ENCODE measurements around the gene DCDC2C.

The DCDC2C gene

DNA sequence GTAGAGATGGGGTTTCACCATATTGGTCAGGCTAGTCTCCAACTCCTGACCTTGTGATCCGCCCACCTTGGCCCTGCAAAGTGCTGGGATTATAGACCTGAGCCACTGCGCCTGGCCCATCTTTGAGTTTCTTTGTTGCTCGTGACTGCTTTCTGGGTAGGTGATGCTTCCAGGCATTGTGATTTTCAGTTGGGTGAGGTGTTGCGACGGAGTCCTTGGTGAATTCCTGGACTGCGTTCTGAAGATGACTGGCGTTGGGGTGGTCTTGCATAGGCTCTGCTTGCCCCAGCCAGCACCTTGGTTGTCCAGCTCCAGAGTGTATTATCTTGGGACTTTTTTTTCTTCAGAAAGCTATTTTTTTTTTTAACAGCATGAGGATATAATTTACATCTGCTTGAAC is 103.4 kb downstream of the DCDC2C start:
- TF ChIP-seq GATA2 (IDR thresholded peaks at IDR 0.05; ENCODE audit: low read depth, low read length) (no peak), GATA3 (IDR thresholded peaks at IDR 0.05; ENCODE audit: low read depth, low read length) (no peak)

DNA sequence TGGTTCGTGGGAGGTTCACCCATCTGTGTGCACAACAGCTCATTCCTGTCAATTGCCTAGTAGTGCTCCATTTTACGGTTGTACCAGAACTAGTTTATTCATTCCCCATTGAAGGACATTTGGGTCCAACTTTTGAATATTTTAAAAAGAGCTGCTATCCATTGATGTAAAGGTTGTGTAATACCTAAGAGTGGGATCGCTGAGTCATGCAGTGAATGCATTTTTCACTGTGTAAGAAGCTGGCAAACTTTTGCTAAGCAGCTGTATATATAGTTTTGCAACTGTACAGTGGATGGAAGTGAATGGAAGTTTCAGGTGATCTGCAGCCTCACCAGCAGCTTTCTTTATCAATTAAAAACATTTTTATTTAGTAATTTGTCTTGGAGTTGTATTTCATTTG is 104.5 kb downstream of the DCDC2C start:
- TF ChIP-seq GATA3 (IDR thresholded peaks at IDR 0.05; ENCODE audit: low read depth, low read length): no peak
- no peak for TF ChIP-seq GATA2 (IDR thresholded peaks at IDR 0.05; ENCODE audit: low read depth, low read length)

DNA sequence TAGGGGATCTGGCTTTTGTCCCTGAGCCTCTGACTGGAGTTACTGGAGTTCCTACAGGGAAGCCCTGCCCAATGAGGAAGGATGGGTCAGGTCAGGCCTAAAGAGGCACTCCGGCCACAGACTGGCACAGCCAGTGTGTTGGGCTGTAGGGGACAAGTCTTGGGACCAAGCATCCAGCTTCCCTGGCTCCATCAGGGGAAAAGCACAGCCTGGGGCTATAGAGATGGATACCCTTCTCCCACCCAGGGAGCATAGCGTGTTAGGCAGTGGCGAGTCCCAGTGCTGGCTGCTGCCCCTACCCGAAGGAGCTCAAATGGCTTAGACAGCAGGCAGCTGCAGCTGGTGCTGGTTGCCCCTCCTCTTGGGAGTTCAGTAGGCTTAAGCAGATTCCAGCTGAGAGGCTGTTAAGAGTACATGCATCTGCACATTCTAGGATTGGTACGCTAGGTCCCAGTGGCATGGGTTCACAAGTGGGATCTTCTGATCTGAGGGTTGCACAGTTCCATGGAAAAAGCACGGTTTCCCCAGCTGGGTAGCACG is 111.4 kb downstream of the DCDC2C start:
- TF ChIP-seq GATA3 (IDR thresholded peaks at IDR 0.05; ENCODE audit: low read depth, low read length) (no peak), GATA2 (IDR thresholded peaks at IDR 0.05; ENCODE audit: low read depth, low read length) (no peak)

DNA sequence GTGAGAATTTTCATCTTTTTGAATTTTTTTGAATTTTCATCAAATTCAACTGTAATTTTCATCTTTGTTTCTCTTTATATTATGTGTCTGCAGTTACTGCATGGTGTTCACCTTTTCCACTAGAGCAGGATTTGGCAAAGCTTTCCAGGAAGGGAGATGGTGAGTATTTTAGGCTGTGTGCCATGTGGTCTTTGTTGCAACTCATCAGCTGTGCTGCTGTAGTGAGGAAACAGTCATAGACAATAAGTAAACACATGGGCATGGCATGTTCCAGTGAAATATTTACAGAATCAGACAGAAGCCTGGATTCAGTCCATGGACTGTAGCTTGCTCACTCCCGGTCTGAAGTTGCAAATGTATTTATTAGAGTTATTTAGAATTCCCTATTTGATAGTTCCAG is 120.4 kb downstream of the DCDC2C start:
- TF ChIP-seq GATA2 (IDR thresholded peaks at IDR 0.05; ENCODE audit: low read depth, low read length) (no peak), GATA3 (IDR thresholded peaks at IDR 0.05; ENCODE audit: low read depth, low read length) (no peak)

DNA sequence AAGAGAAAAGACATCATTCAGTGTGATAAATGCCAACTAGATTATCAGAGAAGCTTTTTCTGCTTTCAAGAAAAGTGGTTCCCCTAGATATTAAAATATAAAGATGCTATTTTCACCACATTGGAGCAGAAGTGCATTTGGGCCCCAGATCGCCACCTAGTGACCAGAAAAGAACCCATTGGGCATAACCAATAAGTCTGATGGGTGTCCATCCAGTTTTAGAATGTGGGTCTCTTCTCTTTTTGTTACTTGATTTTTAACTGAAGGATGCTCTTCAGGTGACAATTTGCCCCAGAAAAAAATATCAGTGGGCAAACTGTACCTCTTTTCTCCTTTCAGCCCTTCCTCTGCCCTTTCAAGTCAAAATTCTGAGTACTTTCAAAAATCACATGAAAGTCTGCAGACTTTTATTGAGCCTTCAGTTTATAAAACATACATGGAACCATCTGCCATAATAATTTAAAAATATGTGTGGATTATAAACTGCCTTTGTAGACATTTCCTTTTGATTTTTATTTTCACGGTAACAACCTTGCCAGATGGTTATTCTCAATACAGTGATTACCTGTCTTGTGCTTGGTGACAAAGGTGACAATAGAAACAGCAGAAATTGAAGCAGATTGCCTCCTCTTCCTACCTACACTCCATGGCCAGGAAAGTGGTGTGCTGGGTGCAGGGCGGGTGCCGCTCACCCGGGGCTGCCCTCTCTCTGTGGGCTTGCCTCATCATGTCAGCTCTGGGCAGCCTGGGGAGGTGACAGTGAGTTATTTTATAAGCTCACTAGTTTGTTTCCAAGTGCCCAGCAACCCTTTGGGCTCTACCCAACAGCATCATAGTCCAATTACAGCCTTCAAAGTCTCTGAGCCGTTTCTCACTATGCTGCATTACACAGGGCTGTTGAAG is 124.5 kb downstream of the DCDC2C start:
- no peak for TF ChIP-seq GATA3 (IDR thresholded peaks at IDR 0.05; ENCODE audit: low read depth, low read length)
- TF ChIP-seq GATA2 (IDR thresholded peaks at IDR 0.05; ENCODE audit: low read depth, low read length): no peak

DNA sequence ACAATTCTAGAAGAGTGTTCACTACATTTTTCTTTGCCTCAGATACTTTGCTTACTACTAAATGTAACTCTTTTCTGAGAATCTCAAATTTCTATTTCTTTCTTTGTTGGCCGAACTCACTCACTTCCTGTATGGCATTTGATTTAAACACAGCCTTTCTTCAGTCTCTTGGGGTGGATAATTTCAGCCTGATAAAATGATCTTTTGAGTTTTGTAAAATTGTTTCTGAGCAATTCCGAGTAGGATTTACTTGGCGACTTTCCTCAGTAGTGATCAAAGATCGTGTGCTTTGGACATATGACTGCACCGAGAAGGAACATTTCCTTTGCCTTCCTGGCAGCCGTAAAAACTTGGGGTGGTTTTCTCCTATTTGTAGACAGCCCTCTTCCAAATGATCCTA is 127.4 kb downstream of the DCDC2C start:
- no peak for TF ChIP-seq GATA3 (IDR thresholded peaks at IDR 0.05; ENCODE audit: low read depth, low read length)
- no peak for TF ChIP-seq GATA2 (IDR thresholded peaks at IDR 0.05; ENCODE audit: low read depth, low read length)

DNA sequence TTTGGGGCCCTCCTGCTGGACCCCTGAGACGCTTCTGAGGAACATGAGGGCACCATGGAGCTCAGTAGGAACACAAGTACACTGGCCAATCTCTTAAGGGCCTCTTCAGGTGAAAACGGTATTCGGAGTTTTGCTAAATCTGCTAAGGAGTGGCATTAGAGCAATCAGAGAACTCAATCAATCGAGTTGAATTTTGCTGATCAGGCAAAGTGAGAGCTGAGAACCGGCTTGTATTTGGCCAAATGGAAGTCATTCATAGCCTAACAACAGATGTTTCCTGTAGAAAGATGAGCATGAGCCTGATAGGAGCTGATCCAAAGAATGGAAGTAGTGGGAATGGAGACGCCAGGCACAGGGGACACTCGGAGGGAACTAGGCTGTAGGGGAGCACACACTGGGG is 133.7 kb downstream of the DCDC2C start:
- TF ChIP-seq GATA3 (IDR thresholded peaks at IDR 0.05; ENCODE audit: low read depth, low read length) (no peak), GATA2 (IDR thresholded peaks at IDR 0.05; ENCODE audit: low read depth, low read length) (no peak)

DNA sequence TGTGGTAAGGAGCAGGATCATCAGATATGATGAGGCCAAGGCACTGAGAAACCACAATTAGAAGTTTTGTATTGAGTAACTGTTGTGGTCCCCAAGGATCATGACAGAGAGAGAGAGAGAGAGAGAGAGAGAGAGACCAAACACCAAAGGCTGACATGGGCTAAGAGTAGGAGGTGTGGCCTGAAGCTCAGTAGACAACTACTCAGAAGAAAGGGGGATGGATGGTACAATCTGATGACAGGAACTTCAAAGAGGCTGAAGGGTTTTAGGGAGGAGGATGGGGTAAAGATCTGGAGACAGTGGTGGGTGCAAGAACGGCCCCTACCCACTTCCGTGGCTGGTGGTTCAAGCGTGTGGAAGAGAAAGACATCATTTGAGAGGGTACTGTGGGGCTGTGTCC is 135.0 kb downstream of the DCDC2C start:
- no peak for TF ChIP-seq GATA3 (IDR thresholded peaks at IDR 0.05; ENCODE audit: low read depth, low read length)
- no peak for TF ChIP-seq GATA2 (IDR thresholded peaks at IDR 0.05; ENCODE audit: low read depth, low read length)

DNA sequence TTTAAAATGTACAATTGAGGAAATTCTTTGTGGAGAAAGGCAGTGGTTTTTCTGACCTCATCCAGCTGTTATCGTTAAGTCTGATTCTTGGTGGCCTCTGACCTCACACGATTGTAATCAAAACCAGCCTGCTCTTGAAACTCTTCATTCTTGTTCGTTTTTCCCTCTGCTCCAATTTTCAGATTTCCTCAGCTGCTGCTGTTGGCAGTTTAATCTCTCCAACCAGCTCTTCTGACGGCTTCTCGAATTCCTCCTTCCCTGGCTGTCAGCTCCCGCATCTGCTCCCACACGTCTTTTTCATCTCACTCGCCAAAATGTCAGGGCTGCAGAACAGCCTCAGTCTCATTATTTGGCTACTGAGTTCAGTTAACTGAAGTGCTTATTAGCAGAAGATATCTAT is 136.1 kb downstream of the DCDC2C start:
- TF ChIP-seq GATA3 (IDR thresholded peaks at IDR 0.05; ENCODE audit: low read depth, low read length) (no peak), GATA2 (IDR thresholded peaks at IDR 0.05; ENCODE audit: low read depth, low read length) (no peak)

DNA sequence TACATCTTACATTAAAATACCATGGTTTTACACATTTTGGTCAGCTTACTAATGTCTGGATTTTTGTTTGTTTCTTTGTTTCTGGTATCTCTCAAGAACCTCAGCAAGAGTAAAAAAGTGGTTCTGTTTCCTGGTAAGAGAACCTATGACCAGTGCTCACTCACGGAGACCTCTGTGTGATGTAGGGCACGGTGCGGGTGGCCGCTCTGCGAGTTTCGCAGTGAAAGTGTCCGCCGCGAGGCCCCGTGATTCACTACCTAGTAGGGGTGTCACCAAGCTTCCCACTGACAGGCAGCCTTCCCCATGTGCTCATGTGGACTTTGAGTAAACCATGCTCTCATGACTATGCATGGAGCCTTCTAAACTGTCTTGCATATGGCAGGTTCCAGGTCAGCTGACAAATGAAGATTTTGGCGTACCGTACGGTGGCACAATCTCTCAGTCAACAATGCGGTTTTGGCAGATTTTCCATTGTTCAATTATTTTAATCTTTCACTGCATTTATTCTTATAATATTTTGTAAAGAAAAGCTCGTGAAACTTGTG is 137.3 kb downstream of the DCDC2C start:
- TF ChIP-seq GATA2 (IDR thresholded peaks at IDR 0.05; ENCODE audit: low read depth, low read length) (no peak), GATA3 (IDR thresholded peaks at IDR 0.05; ENCODE audit: low read depth, low read length) (no peak)

DNA sequence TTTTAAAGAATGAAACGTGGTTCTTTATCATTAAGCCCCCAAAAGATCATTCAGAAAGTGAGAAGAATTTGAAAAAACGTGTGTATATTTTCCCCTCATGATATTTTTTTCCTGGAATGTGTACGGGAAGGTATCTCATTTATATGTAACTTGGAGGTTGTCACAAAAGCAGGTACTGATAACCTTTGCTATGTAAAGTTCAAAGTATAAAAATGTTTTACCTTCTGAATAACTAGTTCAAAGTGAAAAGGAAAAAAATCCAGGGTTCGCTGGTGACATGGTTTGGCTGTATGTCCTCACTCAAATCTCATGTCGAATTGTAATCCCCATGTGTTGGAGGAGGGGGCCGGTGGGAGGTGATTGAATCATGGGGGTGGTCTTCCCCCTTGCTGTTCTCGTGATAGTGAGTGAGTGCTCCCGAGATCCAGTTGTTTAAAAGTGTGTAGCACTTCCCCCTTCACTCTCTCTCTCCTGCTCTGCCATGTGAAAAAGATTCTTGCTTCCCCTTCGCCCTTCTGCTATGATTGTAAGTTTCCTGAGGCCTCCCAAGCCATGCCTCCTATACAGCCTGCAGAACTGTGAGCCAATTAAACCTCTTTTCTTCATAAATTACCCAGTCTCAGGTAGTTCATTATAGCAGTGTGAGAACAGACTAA is 144.2 kb downstream of the DCDC2C start:
- no peak for TF ChIP-seq GATA2 (IDR thresholded peaks at IDR 0.05; ENCODE audit: low read depth, low read length)
- TF ChIP-seq GATA3 (IDR thresholded peaks at IDR 0.05; ENCODE audit: low read depth, low read length): no peak

DNA sequence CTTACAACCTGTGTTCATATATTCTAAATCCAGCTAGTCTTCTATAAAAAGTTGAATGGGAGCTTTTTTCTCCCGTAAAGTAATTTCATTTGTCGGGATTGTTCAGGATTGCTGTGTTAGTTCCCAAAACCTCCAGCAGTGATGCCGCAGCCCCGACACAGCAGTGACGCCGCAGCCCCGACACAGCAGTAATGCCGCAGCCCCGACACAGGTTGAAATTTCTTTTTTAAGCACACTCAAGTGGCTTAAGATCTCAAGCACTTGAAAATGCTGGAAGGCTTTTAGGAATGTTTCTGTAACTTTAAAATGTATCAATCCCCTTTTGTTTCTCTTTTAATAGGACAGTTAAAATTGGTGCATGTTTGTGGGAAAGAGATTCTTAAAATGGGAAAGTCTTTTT is 145.4 kb downstream of the DCDC2C start:
- no peak for TF ChIP-seq GATA2 (IDR thresholded peaks at IDR 0.05; ENCODE audit: low read depth, low read length)
- TF ChIP-seq GATA3 (IDR thresholded peaks at IDR 0.05; ENCODE audit: low read depth, low read length): no peak

DNA sequence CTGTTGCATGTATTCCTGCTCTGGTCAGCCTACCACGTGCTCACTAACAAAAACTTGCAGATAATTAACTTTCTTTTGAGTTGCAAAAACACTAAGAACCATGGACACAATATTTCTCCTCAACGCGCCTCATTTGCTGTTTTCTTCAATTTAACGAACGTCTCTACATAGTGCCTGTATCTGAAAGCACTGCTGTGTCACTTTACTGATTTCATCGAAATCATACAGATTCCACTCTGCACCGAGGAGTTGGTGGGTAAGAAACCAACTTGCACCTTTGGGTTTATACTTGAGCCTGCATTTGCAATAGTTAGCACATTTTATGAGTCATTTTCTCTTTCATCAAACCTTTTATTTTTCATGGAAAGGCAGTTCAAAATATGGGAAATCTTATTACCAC is 145.8 kb downstream of the DCDC2C start:
- TF ChIP-seq GATA2 (IDR thresholded peaks at IDR 0.05; ENCODE audit: low read depth, low read length): no peak

DNA sequence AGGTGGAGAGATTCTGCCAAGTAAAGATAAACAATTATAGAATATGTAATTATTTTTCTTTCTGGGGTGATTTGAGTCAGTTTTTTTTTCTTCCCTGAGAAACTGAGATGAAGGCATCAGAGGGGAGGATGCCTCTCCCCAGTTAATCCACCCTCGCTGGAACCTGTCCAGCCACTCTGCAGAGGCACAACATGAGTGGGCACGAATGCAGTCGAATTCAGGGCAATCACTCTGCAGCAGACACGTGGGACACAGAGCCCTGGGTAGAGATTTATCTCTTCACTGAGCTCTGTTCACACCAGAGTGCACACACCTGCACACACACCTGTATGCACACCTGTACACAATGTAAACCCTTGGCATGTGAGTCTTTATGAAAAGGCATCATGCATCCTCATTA is 154.2 kb downstream of the DCDC2C start:
- no peak for TF ChIP-seq GATA2 (IDR thresholded peaks at IDR 0.05; ENCODE audit: low read depth, low read length)
- TF ChIP-seq GATA3 (IDR thresholded peaks at IDR 0.05; ENCODE audit: low read depth, low read length): no peak

Data from SH-SY5Y (cell line).